ENCODE data around the gene DAPK3.

GRCh38 chr19:4007836-4008539 is 37.1 kb upstream of the DAPK3 start:
- TF ChIP-seq EZH2phosphoT487 (IDR thresholded peaks at IDR 0.05; ENCODE audit: insufficient read depth, low read depth) (no peak), EZH2 (IDR thresholded peaks at IDR 0.05; ENCODE audit: insufficient read depth, poor library complexity, severe bottlenecking) (no peak)
